Ovary (tissue), 3 donors: Measurements from ENCODE around the gene AP1AR.

Experiments
- CTCF ChIP-seq, 3 donors: fragments of 450-650 bp in 2 of 3; fragments of 200-600 bp in 1 of 3; IDR thresholded peaks; one replicate each; pipeline versions ENCODE4 v1.5.1 to v1.8.0; 2016 to 2022; ENCODE audit warnings: antibody characterized with exemption in 3 of 3, mild to moderate bottlenecking in 1 of 3
- EP300 ChIP-seq: sonication (generic); formaldehyde crosslinking; IDR thresholded peaks from one replicate; pipeline ENCODE4 v1.6.1; 2017; ENCODE audit warnings: antibody characterized with exemption
- donor health status: DM: no; HTN: no; CAD: no.

- TF ChIP-seq CTCF (IDR thresholded peaks at IDR 0.05) (no peak), EP300 (no peak)
These were observed 48.9 kb downstream of the AP1AR start for GRCh38 chr4:112280386-112281056.
